Measurements from ENCODE around the gene ERVK3-1. TPM values are rescaled to one million over a fixed set of nuclear protein-coding genes. Genes with fewer than 3 reads are reported as not detected.

The ERVK3-1 gene
- total RNA-seq, 1 experiment from 2014 or later, result 68.4 TPM

GRCh38 chr19:58355908-58356765 is 51.0 kb downstream of the ERVK3-1 start:
- H3K27ac Mint-ChIP-seq (ENCODE audit: unreplicated experiment), result no peak overlapping the region
- no peaks in the 10 kb centered on the region for H3K9me3 Mint-ChIP-seq (ENCODE audit: low read depth, unreplicated experiment)
- H3K4me3 Mint-ChIP-seq (ENCODE audit: low read depth, unreplicated experiment), result no peak overlapping the region
- CTCF ChIA-PET, result interaction anchor here (0.6 kb wide), 1 partner anchor 218 kb away, joined by 3 read pairs; no protein-coding TSS in a partner anchor
- no peak for TF ChIP-seq CTCF (IDR thresholded peaks at IDR 0.05; ENCODE audit: unreplicated experiment)
- intact Hi-C loops (cut with micrococcal nuclease; ENCODE audit: unreplicated experiment), result no loop called here
- no TSS peak for BruUV-seq (replicated peaks)
- DNase-seq, result no peak
- no peaks in the 10 kb centered on the region for H3K36me3 Mint-ChIP-seq (ENCODE audit: insufficient read depth, unreplicated experiment)
- no peaks in the 10 kb centered on the region for H3K4me1 Mint-ChIP-seq (ENCODE audit: low read depth, unreplicated experiment)
- H3K27me3 Mint-ChIP-seq (ENCODE audit: unreplicated experiment), result peaks cover 19% of the 10 kb centered on the region

- Mint-ChIP-seq H3K4me3 (ENCODE audit: low read depth, unreplicated experiment) (no peak overlapping the region), H3K36me3 (ENCODE audit: insufficient read depth, unreplicated experiment) (peaks cover 8% of the 10 kb centered on the region), H3K27me3 (ENCODE audit: unreplicated experiment) (peaks cover 11% of the 10 kb centered on the region), H3K4me1 (ENCODE audit: low read depth, unreplicated experiment) (no peaks in the 10 kb centered on the region), H3K9me3 (ENCODE audit: low read depth, unreplicated experiment) (no peaks in the 10 kb centered on the region), H3K27ac (ENCODE audit: unreplicated experiment) (no peak overlapping the region)
- CTCF ChIA-PET, result no interaction called here
- BruUV-seq (replicated peaks), result no TSS peak
- intact Hi-C loops (cut with micrococcal nuclease; ENCODE audit: unreplicated experiment), result no loop called here
- no peak for DNase-seq
- TF ChIP-seq CTCF (IDR thresholded peaks at IDR 0.05; ENCODE audit: unreplicated experiment), result no peak
Measured at GRCh38 chr19:58356766-58357480, 51.7 kb downstream of the ERVK3-1 start.

GRCh38 chr19:58357481-58358145 is 52.4 kb downstream of the ERVK3-1 start:
- no peak overlapping the region for H3K27ac Mint-ChIP-seq (ENCODE audit: unreplicated experiment)
- BruUV-seq (replicated peaks), result no TSS peak

More at GRCh38 chr19:58357481-58358145, 52.4 kb downstream of the ERVK3-1 start:
- H3K9me3 Mint-ChIP-seq (ENCODE audit: low read depth, unreplicated experiment), result no peaks in the 10 kb centered on the region
- no peak for TF ChIP-seq CTCF (IDR thresholded peaks at IDR 0.05; ENCODE audit: unreplicated experiment)
- no peak overlapping the region for H3K4me3 Mint-ChIP-seq (ENCODE audit: low read depth, unreplicated experiment)
- intact Hi-C loops (cut with micrococcal nuclease; ENCODE audit: unreplicated experiment), result no loop called here
- no peak for DNase-seq
- H3K36me3 Mint-ChIP-seq (ENCODE audit: insufficient read depth, unreplicated experiment), result peaks cover 14% of the 10 kb centered on the region
- peaks cover 5% of the 10 kb centered on the region for H3K27me3 Mint-ChIP-seq (ENCODE audit: unreplicated experiment)
- H3K4me1 Mint-ChIP-seq (ENCODE audit: low read depth, unreplicated experiment), result no peaks in the 10 kb centered on the region
- CTCF ChIA-PET, result no interaction called here

Measured in Calu3 (cell line).